Natural killer cell (primary cell): Measurements from ENCODE around the gene RPS19. TPM values are rescaled to one million over a fixed set of nuclear protein-coding genes. Genes with fewer than 3 reads are reported as not detected.

Experiments used
- ATAC-seq, 3 donors: fragments of 150-1000 bp in 2 of 3; fragments of 200-7000 bp in 1 of 3; cut with Tn5 transposase; 1 replicate in 1 of 3; 2 replicates in 2 of 3; pipeline ENCODE4 v1.10.0; 2021; ENCODE audit warnings: mild to moderate bottlenecking in 2 of 3, moderate library complexity in 2 of 3
- DNase-seq, 2 donors: peaks; one replicate each; pipeline versions ENCODE4 v3.0.0 to v3.0.0-alpha.2; 2013 to 2021; ENCODE audit warnings: mixed read lengths in 1 of 2
- H3K27ac ChIP-seq: one replicate; pipeline ENCODE4 v1.5.1; 2013; ENCODE audit warnings: mild to moderate bottlenecking, low read length
- H3K27me3 ChIP-seq: one replicate; pipeline ENCODE4 v1.6.1; 2013; ENCODE audit warnings: low read length; ENCODE audit not compliant: control insufficient read depth, insufficient read depth
- H3K36me3 ChIP-seq: one replicate; pipeline ENCODE4 v1.6.1; 2013; ENCODE audit warnings: low read length; ENCODE audit not compliant: control insufficient read depth, insufficient read depth
- H3K4me1 ChIP-seq: one replicate; pipeline ENCODE4 v1.6.1; 2013; ENCODE audit warnings: low read length; ENCODE audit not compliant: control insufficient read depth, insufficient read depth
- H3K4me3 ChIP-seq: one replicate; pipeline ENCODE4 v1.5.1; 2013; ENCODE audit warnings: low read length
- H3K9me3 ChIP-seq: one replicate; pipeline ENCODE4 v1.6.1; 2013; ENCODE audit warnings: low read length; ENCODE audit not compliant: control insufficient read depth, insufficient read depth
- H3K27ac Mint-ChIP-seq, 2 donors: one replicate each; pipeline ENCODE4 v1.8.0; 2022; ENCODE audit warnings: mild to moderate bottlenecking in 2 of 2, mixed read lengths in 2 of 2, moderate library complexity in 1 of 2
- H3K27me3 Mint-ChIP-seq, 2 donors: one replicate each; pipeline ENCODE4 v1.8.0; 2022; ENCODE audit warnings: low read depth in 2 of 2, mixed read lengths in 2 of 2
- H3K36me3 Mint-ChIP-seq: one replicate; pipeline ENCODE4 v1.8.0; 2022; ENCODE audit warnings: mixed read lengths
- H3K4me1 Mint-ChIP-seq, 2 donors: one replicate each; pipeline ENCODE4 v1.8.0; 2022; ENCODE audit warnings: mixed read lengths in 2 of 2
- H3K4me3 Mint-ChIP-seq: one replicate; pipeline ENCODE4 v1.8.0; 2022; ENCODE audit warnings: mild to moderate bottlenecking, moderate library complexity, mixed read lengths
- H3K9me3 Mint-ChIP-seq, 2 donors: one replicate each; pipeline ENCODE4 v1.8.0; 2022; ENCODE audit warnings: mixed read lengths in 2 of 2
- CTCF ChIP-seq: fragments of 200-600 bp; IDR thresholded peaks from one replicate; pipeline ENCODE4 v1.8.0; 2022; ENCODE audit warnings: antibody characterized with exemption
- WGBS: methylation state at CpG from one replicate; pipeline ENCODE4 v1.1.7; 2013; ENCODE audit warnings: missing lambda C conversion rate; ENCODE audit not compliant: insufficient coverage; 5-methylcytosine and 5-hydroxymethylcytosine counted together
- intact Hi-C: fragments of 100-400 bp; cut with micrococcal nuclease; formaldehyde crosslinking; loops from one replicate; pipeline ENCODE4 v1.14.2; 2022
- total RNA-seq, 4 donors: library from RNA; stranded (reverse); fragments of 120-200 nt in 1 of 4; gene quantifications; one replicate each; pipeline versions ENCODE4 v1.2.3 to v1.2.4, GENCODE V29; 2013 to 2022

RPS19 gene
- total RNA-seq, 3 donors from 2014 or later (not counting 1 experiment from before 2014, with no cell fraction given), result 1,358 to 1,814 (median 1,709) TPM

- Histone ChIP-seq H3K9me3 (no peaks in the 10 kb centered on the region), H3K4me3 (no peak overlapping the region), H3K27me3 (no peaks in the 10 kb centered on the region), H3K36me3 (no peaks in the 10 kb centered on the region), H3K27ac (no peak overlapping the region), H3K4me1 (no peaks in the 10 kb centered on the region)
- TF ChIP-seq CTCF, result peak; percentile 64
- no peak overlapping the region for H3K4me3 Mint-ChIP-seq
- DNase-seq (peak in 1 of 2 donors; percentile 71), ATAC-seq (peak; percentile 64 to 81 (median 81))
- no peaks in the 10 kb centered on the region for H3K9me3 Mint-ChIP-seq
- intact Hi-C loops, result no loop called here
- H3K27ac Mint-ChIP-seq, result no peak overlapping the region
- no peaks in the 10 kb centered on the region for H3K36me3 Mint-ChIP-seq
- H3K27me3 Mint-ChIP-seq, result peaks cover 18% of the 10 kb centered on the region in 2 donors
- 35% methylated on average over 12 of the region's 12 CpGs for WGBS
- H3K4me1 Mint-ChIP-seq, result peaks cover 0 to 5% of the 10 kb centered on the region in 2 donors
Measured at GRCh38 chr19:41821003-41821735, 38.9 kb upstream of the RPS19 start.

GRCh38 chr19:41837981-41838708 lies 21.9 kb upstream of the RPS19 start:
- Mint-ChIP-seq H3K36me3 (no peaks in the 10 kb centered on the region), H3K4me1 (peaks cover 0 to 5% of the 10 kb centered on the region in 2 donors), H3K4me3 (no peak overlapping the region), H3K9me3 (no peaks in the 10 kb centered on the region), H3K27me3 (peaks cover 8 to 23% of the 10 kb centered on the region in 2 donors), H3K27ac (no peak overlapping the region)
- Histone ChIP-seq H3K4me3 (no peak overlapping the region), H3K27ac (no peak overlapping the region), H3K4me1 (no peaks in the 10 kb centered on the region), H3K27me3 (no peaks in the 10 kb centered on the region), H3K36me3 (no peaks in the 10 kb centered on the region), H3K9me3 (no peaks in the 10 kb centered on the region)
- WGBS, result 87% methylated on average over 13 of the region's 13 CpGs
- intact Hi-C loops, result no loop called here
- no peak for DNase-seq
- ATAC-seq, result no peak
- TF ChIP-seq CTCF, result no peak

- Histone ChIP-seq H3K27me3 (no peaks in the 10 kb centered on the region), H3K4me3 (no peak overlapping the region), H3K9me3 (no peaks in the 10 kb centered on the region), H3K36me3 (no peaks in the 10 kb centered on the region), H3K4me1 (no peaks in the 10 kb centered on the region), H3K27ac (no peak overlapping the region)
- Mint-ChIP-seq H3K36me3 (no peaks in the 10 kb centered on the region), H3K27ac (no peak overlapping the region), H3K9me3 (peaks cover 0 to 2% of the 10 kb centered on the region in 2 donors), H3K4me1 (peaks cover 0 to 5% of the 10 kb centered on the region in 2 donors), H3K27me3 (peaks cover 8 to 24% of the 10 kb centered on the region in 2 donors), H3K4me3 (no peak overlapping the region)
- ATAC-seq (no peak), DNase-seq (no peak)
- intact Hi-C loops, result no loop called here
- no peak for TF ChIP-seq CTCF
- WGBS, result 80% methylated on average over 2 of the region's 2 CpGs
Measured at GRCh38 chr19:41839211-41839610, 20.8 kb upstream of the RPS19 start.
